Measurements from ENCODE around the gene CLEC18C.

The CLEC18C gene

DNA sequence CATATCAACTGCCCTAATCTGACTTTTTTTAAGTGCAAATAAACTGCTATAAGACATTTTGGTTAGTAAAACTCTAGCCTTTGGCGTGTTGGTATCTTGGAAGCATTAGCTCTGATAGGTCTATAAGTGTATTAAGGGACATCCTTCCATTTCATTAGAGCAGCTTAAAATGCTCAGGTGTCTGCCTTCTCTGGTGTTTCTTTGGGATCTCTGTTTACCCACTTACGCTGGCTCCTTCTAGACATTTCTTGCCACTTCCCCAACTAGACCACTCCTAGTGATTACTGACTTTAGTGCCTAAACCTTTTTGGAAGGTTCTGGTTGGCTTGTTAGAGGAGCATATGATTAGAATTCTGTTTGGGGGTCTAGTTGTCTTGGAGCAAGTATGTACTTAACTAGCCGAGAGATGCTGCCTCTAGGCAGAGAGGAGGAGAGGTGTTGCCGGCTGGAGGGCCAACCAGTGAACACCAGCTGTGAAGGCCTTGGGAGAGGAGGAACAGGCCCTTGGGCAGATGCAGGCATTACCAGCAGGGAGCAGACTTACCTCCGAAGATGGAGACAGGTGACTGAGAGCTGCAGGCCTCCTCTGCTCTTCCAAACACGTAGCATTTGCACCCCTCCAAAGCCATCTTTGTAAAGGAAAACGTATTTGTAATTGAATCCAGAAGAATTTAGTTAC, 15.2 kb upstream of the CLEC18C start:
- CTCF ChIA-PET: interaction anchor here (1.4 kb wide), 1 partner anchor 495 kb away, joined by 3 read pairs; no protein-coding TSS in a partner anchor
- H3K4me3 ChIP-seq (ENCODE audit: low read depth, low read length): no peak overlapping the region
- TF ChIP-seq, protein P1, sequence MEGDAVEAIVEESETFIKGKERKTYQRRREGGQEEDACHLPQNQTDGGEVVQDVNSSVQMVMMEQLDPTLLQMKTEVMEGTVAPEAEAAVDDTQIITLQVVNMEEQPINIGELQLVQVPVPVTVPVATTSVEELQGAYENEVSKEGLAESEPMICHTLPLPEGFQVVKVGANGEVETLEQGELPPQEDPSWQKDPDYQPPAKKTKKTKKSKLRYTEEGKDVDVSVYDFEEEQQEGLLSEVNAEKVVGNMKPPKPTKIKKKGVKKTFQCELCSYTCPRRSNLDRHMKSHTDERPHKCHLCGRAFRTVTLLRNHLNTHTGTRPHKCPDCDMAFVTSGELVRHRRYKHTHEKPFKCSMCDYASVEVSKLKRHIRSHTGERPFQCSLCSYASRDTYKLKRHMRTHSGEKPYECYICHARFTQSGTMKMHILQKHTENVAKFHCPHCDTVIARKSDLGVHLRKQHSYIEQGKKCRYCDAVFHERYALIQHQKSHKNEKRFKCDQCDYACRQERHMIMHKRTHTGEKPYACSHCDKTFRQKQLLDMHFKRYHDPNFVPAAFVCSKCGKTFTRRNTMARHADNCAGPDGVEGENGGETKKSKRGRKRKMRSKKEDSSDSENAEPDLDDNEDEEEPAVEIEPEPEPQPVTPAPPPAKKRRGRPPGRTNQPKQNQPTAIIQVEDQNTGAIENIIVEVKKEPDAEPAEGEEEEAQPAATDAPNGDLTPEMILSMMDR (IDR thresholded peaks at IDR 0.05; ENCODE audit: insufficient read depth, low read length, missing control alignments): no peak
- DNase-seq (ENCODE audit: low read depth, low spot score): no peak
- POLR2A ChIA-PET: no interaction called here

DNA sequence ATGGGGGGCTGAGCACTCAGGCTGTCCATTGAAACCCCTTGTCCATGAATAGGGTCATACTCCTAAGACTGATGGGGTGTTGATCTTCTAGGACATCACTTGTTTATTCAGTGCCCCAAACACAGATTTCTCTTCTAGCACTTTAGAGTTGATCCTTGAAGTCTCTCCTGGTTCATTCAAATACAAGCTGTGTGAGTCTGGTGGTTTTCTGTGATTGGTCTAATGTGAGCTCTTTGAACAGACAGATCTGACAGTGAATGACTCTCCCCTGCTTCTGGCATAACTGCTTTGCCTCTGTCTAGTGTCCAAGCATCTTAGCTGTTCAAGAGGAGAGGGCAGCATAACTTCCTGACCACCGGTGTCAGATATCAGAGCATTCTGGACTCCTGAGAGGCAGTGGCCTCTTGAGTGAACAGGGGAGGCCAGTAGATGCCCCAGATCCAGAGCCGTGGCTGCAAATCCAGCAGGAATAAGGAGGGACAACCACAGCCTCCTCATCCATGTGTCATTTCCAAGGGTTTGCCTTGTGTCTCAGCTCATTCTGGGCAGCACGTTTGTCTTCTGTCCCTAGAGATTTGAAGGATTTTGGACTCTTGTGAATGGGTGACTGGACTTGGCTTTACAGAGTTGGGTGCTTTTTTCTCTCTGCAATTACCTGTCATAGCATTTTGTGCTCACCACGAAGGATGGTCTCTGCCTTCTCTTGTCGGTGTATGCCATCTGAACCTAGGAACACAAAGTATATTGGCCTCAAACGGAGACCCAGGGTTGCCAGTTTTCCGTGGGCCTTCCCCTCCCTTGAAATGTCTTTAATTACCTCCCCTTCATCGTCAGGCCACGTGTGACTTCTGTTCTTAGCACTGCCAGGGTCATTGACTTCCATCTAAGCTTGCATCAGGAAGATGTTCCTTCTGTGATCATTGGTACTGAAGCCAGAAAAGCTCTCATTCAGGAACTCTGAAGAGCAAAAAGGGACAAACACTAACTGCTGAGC, 13.9 kb upstream of the CLEC18C start:
- TF ChIP-seq, protein P1 (IDR thresholded peaks at IDR 0.05; ENCODE audit: insufficient read depth, low read length, missing control alignments): no peak
- ChIA-PET CTCF (interaction anchor here (1.0 to 1.4 kb wide), 2 partner anchors 7 to 494 kb away, joined by 3 to 4 read pairs; no protein-coding TSS in a partner anchor), POLR2A (interaction anchor here (0.6 kb wide), 1 partner anchor 821 kb away, joined by 3 read pairs; no protein-coding TSS in a partner anchor)

DNA sequence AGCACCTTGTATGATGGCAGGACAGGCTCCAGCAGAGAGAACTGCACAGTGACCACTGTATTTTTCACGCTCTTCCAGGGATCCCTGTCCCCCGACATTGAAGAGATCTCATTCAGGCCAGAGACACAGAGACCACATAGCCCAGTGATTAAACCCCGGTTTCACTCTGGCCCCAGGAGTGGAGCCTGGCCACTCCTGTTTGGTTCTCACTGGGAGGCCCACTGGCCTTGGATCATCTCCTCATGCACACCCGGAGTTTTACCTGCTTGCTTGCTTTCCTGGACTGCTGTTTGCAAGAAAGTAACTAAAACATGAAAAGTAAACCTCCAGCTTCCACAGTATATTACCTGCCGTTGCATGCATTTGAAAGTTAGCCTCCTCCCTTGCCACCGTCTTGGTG, 13.2 kb upstream of the CLEC18C start:
- ChIA-PET POLR2A (interaction anchor here (0.6 kb wide), 1 partner anchor 822 kb away, joined by 3 read pairs; no protein-coding TSS in a partner anchor), CTCF (interaction anchor here (1.0 kb wide), 1 partner anchor 8 kb away, joined by 4 read pairs; no protein-coding TSS in a partner anchor)
- TF ChIP-seq, protein P1 (IDR thresholded peaks at IDR 0.05; ENCODE audit: insufficient read depth, low read length, missing control alignments): no peak
- no peak for DNase-seq (ENCODE audit: low read depth, low spot score)
- H3K4me3 ChIP-seq (ENCODE audit: low read depth, low read length): no peak overlapping the region

More for the DNA sequence above, 13.9 kb upstream of the CLEC18C start:
- DNase-seq (ENCODE audit: low read depth, low spot score): no peak
- H3K4me3 ChIP-seq (ENCODE audit: low read depth, low read length): no peak overlapping the region

DNA sequence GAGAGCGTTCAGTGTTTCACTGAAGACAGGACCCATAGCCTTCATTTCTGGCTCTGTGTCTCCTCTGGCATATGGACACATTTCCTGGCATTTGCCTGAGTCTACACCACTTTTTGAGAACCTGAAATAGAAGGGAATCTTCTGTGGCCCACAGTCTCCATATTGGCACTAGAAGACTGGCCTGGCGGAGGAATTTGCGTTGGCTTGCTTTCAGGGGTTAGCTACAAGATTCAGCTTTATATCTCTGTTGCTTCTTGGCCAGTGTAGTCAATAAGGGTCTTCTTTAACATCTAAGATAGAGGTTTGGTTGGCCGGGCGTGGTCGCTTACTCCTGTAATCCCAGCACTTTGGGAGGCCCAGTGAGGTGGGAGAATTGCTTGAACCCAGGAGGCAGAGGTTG, 12.8 kb upstream of the CLEC18C start:
- TF ChIP-seq, protein P1 (IDR thresholded peaks at IDR 0.05; ENCODE audit: insufficient read depth, low read length, missing control alignments): no peak
- ChIA-PET CTCF (interaction anchor here (1.0 to 1.4 kb wide), 2 partner anchors 9 to 91 kb away, joined by 4 read pairs; partner anchors contain the start of gene EXOSC6), POLR2A (interaction anchor here (0.6 kb wide), 1 partner anchor 822 kb away, joined by 3 read pairs; no protein-coding TSS in a partner anchor)
- DNase-seq (ENCODE audit: low read depth, low spot score): no peak
- no peak overlapping the region for H3K4me3 ChIP-seq (ENCODE audit: low read depth, low read length)

DNA sequence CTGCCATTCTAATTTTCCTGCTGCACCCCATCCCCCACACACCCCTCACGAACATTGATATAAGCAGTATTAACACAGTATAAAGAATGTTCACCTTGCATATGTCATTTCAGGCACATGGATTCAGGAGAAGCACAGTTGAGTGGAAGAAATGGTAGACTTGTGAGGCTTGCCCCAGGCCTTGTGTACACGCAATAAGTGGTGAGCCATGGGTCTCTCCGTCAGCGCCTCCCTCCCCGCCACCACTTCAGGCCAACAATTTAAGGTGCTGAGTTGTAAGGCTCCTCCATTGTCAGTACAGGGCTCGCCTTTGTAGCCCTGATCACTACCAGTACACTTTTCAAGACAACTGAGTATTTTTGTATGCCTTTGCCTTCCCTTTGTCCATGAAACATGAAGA, 12.2 kb upstream of the CLEC18C start:
- ChIA-PET CTCF (interaction anchor here (1.4 kb wide), 1 partner anchor 91 kb away, joined by 4 read pairs; the partner anchor contains the start of gene EXOSC6), POLR2A (no interaction called here)
- H3K4me3 ChIP-seq (ENCODE audit: low read depth, low read length): no peak overlapping the region
- TF ChIP-seq, protein P1 (IDR thresholded peaks at IDR 0.05; ENCODE audit: insufficient read depth, low read length, missing control alignments): no peak
- no peak for DNase-seq (ENCODE audit: low read depth, low spot score)

All from AG04449 (cell line).